BJ (cell line): Measurements from ENCODE around the gene CTRL. TPM values are rescaled to one million over a fixed set of nuclear protein-coding genes. Genes with fewer than 3 reads are reported as not detected.
"Not testable (repeated sequence)": the region's sequence is repeated elsewhere in the genome, so short reads cannot be mapped to it uniquely, and the experiment has no call there.

Experiments
- CTCF ChIA-PET: fragments of 350-600 bp; formaldehyde crosslinking; extraction: SDS; loops from one replicate; lab custom pipeline; 2021; ENCODE audit warnings: antibody characterized with exemption, inconsistent platforms; lab: Yijun Ruan, JAX
- POLR2A ChIA-PET: fragments of 300-600 bp; sonication (Branson Sonifier 250); formaldehyde crosslinking; extraction: SDS; loops from one replicate; lab custom pipeline; 2021; ENCODE audit warnings: antibody characterized with exemption; lab: Charles Lee
- DNase-seq: peaks from one replicate; pipeline ENCODE4 v3.0.0-alpha.2; 2011; ENCODE audit warnings: low read depth
- H3K27me3 ChIP-seq: 2 replicates; pipeline ENCODE4 v1.6.0; 2011; ENCODE audit warnings: low read length; ENCODE audit not compliant: control insufficient read depth, insufficient read depth
- H3K36me3 ChIP-seq: 2 replicates; pipeline ENCODE4 v1.5.1; 2011; ENCODE audit warnings: low read length; ENCODE audit not compliant: control insufficient read depth, insufficient read depth
- H3K4me3 ChIP-seq: 2 replicates; pipeline ENCODE4 v1.5.1; 2011; ENCODE audit warnings: low read depth, mild to moderate bottlenecking, control low read depth, low read length
- polyA plus RNA-seq: library from polyadenylated mRNA; depleted of rRNA; stranded (reverse); fragments of >200 nt; gene quantifications from 2 replicates; pipeline ENCODE4 v1.2.3, GENCODE V29; 2011
- TF ChIP-seq, protein P1 (sequence below): IDR thresholded peaks from 2 replicates; pipeline ENCODE4 v1.5.1; 2011; ENCODE audit warnings: low read depth, mild to moderate bottlenecking, control low read depth, inconsistent platforms, low read length, moderate library complexity; ENCODE audit not compliant: insufficient read depth

The CTRL gene
- polyA plus RNA-seq, 1 experiment, result 0.58 TPM

GRCh38 chr16:67917140-67917851, 14.4 kb downstream of the CTRL start:
- TF ChIP-seq, protein P1, sequence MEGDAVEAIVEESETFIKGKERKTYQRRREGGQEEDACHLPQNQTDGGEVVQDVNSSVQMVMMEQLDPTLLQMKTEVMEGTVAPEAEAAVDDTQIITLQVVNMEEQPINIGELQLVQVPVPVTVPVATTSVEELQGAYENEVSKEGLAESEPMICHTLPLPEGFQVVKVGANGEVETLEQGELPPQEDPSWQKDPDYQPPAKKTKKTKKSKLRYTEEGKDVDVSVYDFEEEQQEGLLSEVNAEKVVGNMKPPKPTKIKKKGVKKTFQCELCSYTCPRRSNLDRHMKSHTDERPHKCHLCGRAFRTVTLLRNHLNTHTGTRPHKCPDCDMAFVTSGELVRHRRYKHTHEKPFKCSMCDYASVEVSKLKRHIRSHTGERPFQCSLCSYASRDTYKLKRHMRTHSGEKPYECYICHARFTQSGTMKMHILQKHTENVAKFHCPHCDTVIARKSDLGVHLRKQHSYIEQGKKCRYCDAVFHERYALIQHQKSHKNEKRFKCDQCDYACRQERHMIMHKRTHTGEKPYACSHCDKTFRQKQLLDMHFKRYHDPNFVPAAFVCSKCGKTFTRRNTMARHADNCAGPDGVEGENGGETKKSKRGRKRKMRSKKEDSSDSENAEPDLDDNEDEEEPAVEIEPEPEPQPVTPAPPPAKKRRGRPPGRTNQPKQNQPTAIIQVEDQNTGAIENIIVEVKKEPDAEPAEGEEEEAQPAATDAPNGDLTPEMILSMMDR, result no peak
- POLR2A ChIA-PET, result interaction anchor here (0.6 kb wide), 1 partner anchor 19 kb away, joined by 3 read pairs; no protein-coding TSS in a partner anchor
- Histone ChIP-seq H3K36me3 (peaks cover 9% of the 10 kb centered on the region), H3K4me3 (no peak overlapping the region), H3K27me3 (no peaks in the 10 kb centered on the region)
- CTCF ChIA-PET, result interaction anchor here (0.6 to 3.9 kb wide), 6 partner anchors 11 to 245 kb away, joined by 4 to 19 read pairs (median 7); partner anchors contain the start of gene NRN1L
- no peak for DNase-seq

- Histone ChIP-seq H3K27me3 (no peaks in the 10 kb centered on the region), H3K4me3 (no peak overlapping the region), H3K36me3 (peaks cover 9% of the 10 kb centered on the region)
- no peak for DNase-seq
- ChIA-PET CTCF (interaction anchor here (1.0 to 3.7 kb wide), 5 partner anchors 9 to 100 kb away, joined by 3 to 18 read pairs (median 6); partner anchors contain the start of gene NRN1L), POLR2A (no interaction called here)
- TF ChIP-seq, protein P1, result no peak
Measured at GRCh38 chr16:67915831-67916723, 15.6 kb downstream of the CTRL start.

DNA sequence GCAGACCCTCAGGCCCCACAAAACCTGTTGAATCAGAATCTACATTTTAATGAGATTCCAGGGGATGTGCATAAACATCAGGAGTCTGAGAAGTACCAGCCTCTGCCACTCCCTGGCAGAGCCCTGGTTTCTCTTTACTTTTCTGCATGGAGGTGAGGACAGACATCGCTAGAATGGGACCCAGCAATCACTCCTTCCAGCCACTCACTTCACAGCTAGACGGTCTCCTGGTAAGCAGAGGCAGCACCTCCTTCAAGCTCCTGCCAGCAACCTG, 16.2 kb downstream of the CTRL start:
- H3K27me3 ChIP-seq, H3K4me3 ChIP-seq, DNase-seq, POLR2A ChIA-PET: not testable (repeated sequence)
- CTCF ChIA-PET, result interaction anchor here (1.0 to 3.7 kb wide), 5 partner anchors 10 to 99 kb away, joined by 3 to 18 read pairs (median 6); partner anchors contain the start of gene NRN1L
- H3K36me3 ChIP-seq, result peaks cover 11% of the 10 kb centered on the region

- no peak overlapping the region for H3K4me3 ChIP-seq
- H3K36me3 ChIP-seq, result peaks cover 11% of the 10 kb centered on the region
- no peaks in the 10 kb centered on the region for H3K27me3 ChIP-seq
- ChIA-PET POLR2A (no interaction called here), CTCF (interaction anchor here (1.0 to 3.7 kb wide), 6 partner anchors 10 to 242 kb away, joined by 3 to 18 read pairs (median 6); partner anchors contain the start of gene NRN1L)
- TF ChIP-seq, protein P1, result no peak
- DNase-seq, result no peak
Measured at GRCh38 chr16:67914758-67915495, 16.7 kb downstream of the CTRL start.

- no peak for DNase-seq
- POLR2A ChIA-PET, result no interaction called here
- TF ChIP-seq, protein P1, result no peak
- CTCF ChIA-PET, result interaction anchor here (0.6 to 5.9 kb wide), 6 partner anchors 13 to 393 kb away, joined by 3 to 32 read pairs (median 4); partner anchors contain the start of genes CTRL and NRN1L
- Histone ChIP-seq H3K27me3 (no peaks in the 10 kb centered on the region), H3K36me3 (peaks cover 14% of the 10 kb centered on the region), H3K4me3 (no peak overlapping the region)
Measured at GRCh38 chr16:67910158-67910557, 21.5 kb downstream of the CTRL start.
